GM18868 (cell line): ENCODE results near the gene ARSK.
"Not testable (repeated sequence)": the region's sequence is repeated elsewhere in the genome, so short reads cannot be mapped to it uniquely, and the experiment has no call there.

Experiments
- ATAC-seq: cut with Tn5 transposase; IDR thresholded peaks from one replicate; pipeline ENCODE4 v1.9.1; 2021; ENCODE audit warnings: mild to moderate bottlenecking, moderate library complexity; ENCODE audit not compliant: unreplicated experiment

Gene ARSK

GRCh38 chr5:95620870-95621838 is 66.3 kb downstream of the ARSK start:
- peak; percentile 44 for ATAC-seq

- no peak for ATAC-seq
These were observed 67.1 kb downstream of the ARSK start for GRCh38 chr5:95621839-95622629.

GRCh38 chr5:95623706-95624105 is 68.8 kb downstream of the ARSK start:
- ATAC-seq: no peak

- ATAC-seq: no peak
These were observed 69.5 kb downstream of the ARSK start for GRCh38 chr5:95624368-95624767.

GRCh38 chr5:95626701-95627100 is 71.8 kb downstream of the ARSK start:
- ATAC-seq: no peak

GRCh38 chr5:95627971-95628810 is 73.3 kb downstream of the ARSK start:
- no peak for ATAC-seq

- ATAC-seq: no peak
These were observed 74.0 kb downstream of the ARSK start for GRCh38 chr5:95628933-95629332.

GRCh38 chr5:95630394-95630917 is 75.6 kb downstream of the ARSK start:
- no peak for ATAC-seq

- ATAC-seq: peak; percentile 14
These were observed 76.5 kb downstream of the ARSK start for GRCh38 chr5:95631255-95631958.

GRCh38 chr5:95631991-95632675 is 77.2 kb downstream of the ARSK start:
- ATAC-seq: peak; percentile 94

- not testable (repeated sequence) for ATAC-seq
These were observed 78.0 kb downstream of the ARSK start for GRCh38 chr5:95632942-95633341.

GRCh38 chr5:95633671-95634070 is 78.8 kb downstream of the ARSK start:
- no peak for ATAC-seq

- no peak for ATAC-seq
These were observed 79.2 kb downstream of the ARSK start for GRCh38 chr5:95634081-95634480.

GRCh38 chr5:95638632-95639031 is 83.7 kb downstream of the ARSK start:
- ATAC-seq: no peak

GRCh38 chr5:95641741-95642220 is 86.9 kb downstream of the ARSK start:
- no peak for ATAC-seq

GRCh38 chr5:95643152-95643551 is 88.3 kb downstream of the ARSK start:
- ATAC-seq: no peak

GRCh38 chr5:95644351-95645042 is 89.6 kb downstream of the ARSK start:
- ATAC-seq: peak; percentile 51

GRCh38 chr5:95646226-95646568 is 91.3 kb downstream of the ARSK start:
- not testable (repeated sequence) for ATAC-seq
